OCI-LY7 (cell line): ENCODE results near the gene ICE1.

ENCODE experiments used
- EZH2phosphoT487 ChIP-seq: fragments of 200-600 bp; sonication (generic); IDR thresholded peaks from 2 replicates; pipeline ENCODE4 v1.6.1; 2018; ENCODE audit warnings: low read depth, borderline replicate concordance, mild to moderate bottlenecking, mixed run types, antibody characterized with exemption, low read length, moderate library complexity, mixed read lengths
- TF ChIP-seq, protein P1 (sequence below): fragments of 200-600 bp; sonication (generic); conservative IDR thresholded peaks from 2 replicates; pipeline ENCODE4 v1.5.1; 2014; ENCODE audit warnings: mild to moderate bottlenecking, antibody characterized with exemption, low read length, moderate library complexity, mixed read lengths

DNA sequence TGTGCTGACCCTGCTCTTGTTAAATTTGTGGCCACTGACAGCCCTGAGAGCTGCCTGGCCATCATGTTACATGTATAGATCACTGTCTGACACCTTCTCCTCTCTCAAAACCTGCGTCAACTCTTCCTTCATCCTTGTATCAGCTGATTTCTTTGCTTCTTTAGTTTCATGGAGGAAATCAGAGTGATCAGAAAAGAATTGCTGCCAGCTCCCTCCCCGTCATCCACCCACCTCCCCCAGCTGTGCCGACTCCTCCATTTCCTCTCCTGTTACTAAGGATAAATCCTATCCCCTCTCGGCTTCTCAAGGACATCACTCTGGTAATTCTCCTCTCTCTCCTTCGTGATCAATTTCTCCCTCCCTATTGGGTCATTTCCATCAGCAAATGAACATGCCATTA lies 108.9 kb downstream of the ICE1 start:
- TF ChIP-seq, protein P1, sequence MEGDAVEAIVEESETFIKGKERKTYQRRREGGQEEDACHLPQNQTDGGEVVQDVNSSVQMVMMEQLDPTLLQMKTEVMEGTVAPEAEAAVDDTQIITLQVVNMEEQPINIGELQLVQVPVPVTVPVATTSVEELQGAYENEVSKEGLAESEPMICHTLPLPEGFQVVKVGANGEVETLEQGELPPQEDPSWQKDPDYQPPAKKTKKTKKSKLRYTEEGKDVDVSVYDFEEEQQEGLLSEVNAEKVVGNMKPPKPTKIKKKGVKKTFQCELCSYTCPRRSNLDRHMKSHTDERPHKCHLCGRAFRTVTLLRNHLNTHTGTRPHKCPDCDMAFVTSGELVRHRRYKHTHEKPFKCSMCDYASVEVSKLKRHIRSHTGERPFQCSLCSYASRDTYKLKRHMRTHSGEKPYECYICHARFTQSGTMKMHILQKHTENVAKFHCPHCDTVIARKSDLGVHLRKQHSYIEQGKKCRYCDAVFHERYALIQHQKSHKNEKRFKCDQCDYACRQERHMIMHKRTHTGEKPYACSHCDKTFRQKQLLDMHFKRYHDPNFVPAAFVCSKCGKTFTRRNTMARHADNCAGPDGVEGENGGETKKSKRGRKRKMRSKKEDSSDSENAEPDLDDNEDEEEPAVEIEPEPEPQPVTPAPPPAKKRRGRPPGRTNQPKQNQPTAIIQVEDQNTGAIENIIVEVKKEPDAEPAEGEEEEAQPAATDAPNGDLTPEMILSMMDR: no peak
- no peak for TF ChIP-seq EZH2phosphoT487
